HG03108 (cell line): ENCODE results near the gene LANCL2.
"Not testable (repeated sequence)": the region's sequence is repeated elsewhere in the genome, so short reads cannot be mapped to it uniquely, and the experiment has no call there.

Experiments
- ATAC-seq: cut with Tn5 transposase; IDR thresholded peaks from one replicate; pipeline ENCODE4 v1.9.1; 2021; ENCODE audit warnings: moderate library complexity; ENCODE audit not compliant: unreplicated experiment

Gene LANCL2, protein sequence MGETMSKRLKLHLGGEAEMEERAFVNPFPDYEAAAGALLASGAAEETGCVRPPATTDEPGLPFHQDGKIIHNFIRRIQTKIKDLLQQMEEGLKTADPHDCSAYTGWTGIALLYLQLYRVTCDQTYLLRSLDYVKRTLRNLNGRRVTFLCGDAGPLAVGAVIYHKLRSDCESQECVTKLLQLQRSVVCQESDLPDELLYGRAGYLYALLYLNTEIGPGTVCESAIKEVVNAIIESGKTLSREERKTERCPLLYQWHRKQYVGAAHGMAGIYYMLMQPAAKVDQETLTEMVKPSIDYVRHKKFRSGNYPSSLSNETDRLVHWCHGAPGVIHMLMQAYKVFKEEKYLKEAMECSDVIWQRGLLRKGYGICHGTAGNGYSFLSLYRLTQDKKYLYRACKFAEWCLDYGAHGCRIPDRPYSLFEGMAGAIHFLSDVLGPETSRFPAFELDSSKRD

DNA sequence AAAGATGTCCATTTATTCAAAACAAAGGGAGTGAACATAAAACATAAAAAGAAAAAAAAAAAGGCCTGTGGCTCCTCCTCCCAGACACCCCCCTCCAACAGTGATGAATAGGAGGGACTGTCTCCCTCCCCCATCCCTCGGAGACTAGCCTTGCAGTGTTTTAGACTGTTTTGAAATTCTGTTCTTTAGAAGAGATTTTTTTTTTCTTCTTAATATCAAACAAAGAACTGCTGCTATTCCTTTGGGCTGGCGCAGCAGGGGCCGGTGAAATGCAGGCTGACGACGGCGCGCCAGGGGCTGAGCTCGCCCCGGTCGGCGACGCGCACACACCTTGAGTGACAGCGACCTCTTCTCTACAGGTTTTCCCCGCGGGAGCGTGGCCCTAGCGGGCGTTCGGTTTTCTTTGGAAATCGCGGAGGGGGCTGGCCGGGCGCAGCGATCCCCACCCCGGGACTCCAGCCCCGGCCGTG, at the start of gene LANCL2:
TSS of gene LANCL2 (plus strand) at position 133 of the 470 bp plus-strand sequence. CDS start 689 bp downstream, outside the sequence.
- ATAC-seq, result peak; percentile 34

GRCh38 chr7:55325371-55325792, 39.8 kb upstream of the LANCL2 start:
- ATAC-seq, result no peak

DNA sequence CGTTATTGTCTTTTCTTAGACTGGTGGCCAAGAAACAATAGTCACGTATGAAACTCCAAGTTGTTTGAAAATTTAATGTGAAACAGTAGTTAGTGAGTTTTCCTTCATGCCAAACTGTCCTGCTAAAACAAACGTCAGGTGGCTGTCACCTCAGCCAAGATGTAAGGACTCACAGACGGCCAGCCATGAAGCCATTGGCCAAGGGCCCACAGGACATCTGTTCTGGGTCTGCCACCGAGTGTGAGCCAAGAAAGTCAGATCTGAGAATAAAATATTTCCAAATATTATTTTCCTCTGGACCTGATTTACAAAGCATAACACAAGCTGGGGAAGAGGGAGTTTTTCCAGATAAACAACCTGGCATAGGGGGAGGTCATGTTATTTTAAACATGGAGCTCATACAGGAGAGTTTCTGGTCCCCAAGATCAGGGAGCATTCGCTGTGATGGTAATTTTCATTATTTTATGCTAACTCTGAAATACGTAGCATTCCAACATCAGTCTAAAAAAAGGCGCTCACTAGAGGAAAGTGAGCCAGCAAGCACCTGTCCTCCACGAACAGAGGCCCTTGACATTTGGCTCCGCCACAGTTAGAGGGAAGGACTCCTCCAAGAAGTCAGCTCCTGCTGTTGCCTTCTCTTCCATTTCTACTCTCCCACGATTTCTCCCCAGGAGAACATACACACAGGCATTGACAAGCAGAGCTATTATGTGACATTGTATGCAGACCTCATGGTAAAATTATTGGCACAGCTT, 38.9 kb upstream of the LANCL2 start:
- ATAC-seq, result no peak

DNA sequence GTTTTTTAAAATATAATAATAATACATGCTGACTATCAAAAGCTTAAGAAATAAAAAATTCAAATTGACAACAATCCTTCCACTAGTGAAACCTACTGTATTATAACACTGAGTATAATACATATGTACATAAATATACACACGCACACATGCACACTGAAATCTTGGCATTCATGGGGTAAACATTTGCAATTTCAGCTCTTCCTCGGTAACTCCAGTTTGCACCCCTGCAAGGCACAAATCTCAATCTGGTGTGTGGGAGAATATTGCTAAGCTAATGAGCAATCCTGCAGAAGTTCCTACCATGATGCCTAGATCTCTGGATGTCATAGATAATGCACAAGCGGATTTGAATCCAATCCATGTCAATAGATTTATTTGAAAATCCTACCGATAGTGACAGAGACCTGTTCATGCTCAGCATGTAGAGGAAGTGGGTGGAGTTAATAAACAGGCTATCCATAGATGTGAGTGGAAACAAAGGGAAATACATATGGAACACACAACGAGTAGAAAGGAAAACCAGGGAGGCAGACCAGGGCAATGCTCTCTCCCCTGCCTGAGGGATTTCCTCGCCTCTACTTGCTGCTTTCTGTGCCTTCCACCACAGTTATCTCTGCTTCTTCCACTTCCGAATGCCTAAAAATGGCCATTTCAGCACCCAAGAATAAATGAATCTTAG, 38.1 kb upstream of the LANCL2 start:
- ATAC-seq, result no peak

- ATAC-seq, result no peak
Measured at GRCh38 chr7:55335151-55335550, 30.0 kb upstream of the LANCL2 start.

GRCh38 chr7:55335786-55336185, 29.4 kb upstream of the LANCL2 start:
- no peak for ATAC-seq

GRCh38 chr7:55336540-55336939, 28.6 kb upstream of the LANCL2 start:
- no peak for ATAC-seq

DNA sequence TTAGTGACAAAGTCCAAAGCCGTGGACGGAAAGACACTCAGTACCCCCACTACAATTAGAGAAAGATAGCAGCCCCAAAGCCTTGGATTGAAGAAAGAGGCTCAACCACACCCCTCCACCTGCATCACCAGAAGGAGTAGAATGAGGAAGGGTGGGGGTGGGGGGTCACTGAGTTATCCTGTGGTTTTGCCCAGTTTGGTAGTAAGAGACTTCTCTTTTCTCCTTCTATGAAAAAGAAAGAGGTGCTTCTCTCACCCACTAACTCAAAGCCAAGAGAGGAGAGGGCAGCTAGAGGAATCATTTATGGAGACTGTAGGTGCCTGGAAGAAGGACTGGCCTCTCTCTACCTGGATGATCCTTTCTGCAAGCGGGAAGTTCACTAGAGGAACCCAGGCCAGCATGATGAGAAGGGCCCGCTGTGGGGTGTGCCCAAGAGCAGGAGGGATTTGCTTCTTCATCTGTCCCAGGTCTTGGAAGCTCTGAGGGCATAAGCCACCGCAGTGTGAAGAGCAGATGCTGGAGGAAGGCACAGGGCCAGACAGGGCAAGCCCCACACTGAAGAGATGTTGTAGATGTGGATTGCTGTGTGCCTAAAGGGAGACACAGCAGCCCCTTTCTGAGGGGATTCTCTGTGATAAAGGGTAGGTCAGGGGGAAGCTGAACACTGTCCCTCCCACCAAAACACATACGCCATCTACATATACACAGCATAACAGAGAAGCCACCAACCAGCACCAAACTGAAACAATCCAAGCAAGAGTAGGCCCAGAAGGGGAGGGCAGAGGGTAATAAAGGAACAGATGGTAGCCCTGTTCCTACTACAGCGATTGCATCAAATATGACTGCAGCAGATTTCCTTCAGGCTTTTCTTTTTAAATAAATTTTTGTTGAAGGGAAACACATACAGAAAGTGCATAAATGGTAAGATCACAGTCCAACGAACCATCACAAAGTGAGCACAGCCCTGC, 25.8 kb upstream of the LANCL2 start:
- ATAC-seq, result no peak

GRCh38 chr7:55342216-55342871, 22.8 kb upstream of the LANCL2 start:
- ATAC-seq, result no peak

- ATAC-seq, result no peak
Measured at GRCh38 chr7:55343002-55343781, 21.9 kb upstream of the LANCL2 start.

- ATAC-seq, result no peak
Measured at GRCh38 chr7:55343860-55344606, 21.1 kb upstream of the LANCL2 start.

DNA sequence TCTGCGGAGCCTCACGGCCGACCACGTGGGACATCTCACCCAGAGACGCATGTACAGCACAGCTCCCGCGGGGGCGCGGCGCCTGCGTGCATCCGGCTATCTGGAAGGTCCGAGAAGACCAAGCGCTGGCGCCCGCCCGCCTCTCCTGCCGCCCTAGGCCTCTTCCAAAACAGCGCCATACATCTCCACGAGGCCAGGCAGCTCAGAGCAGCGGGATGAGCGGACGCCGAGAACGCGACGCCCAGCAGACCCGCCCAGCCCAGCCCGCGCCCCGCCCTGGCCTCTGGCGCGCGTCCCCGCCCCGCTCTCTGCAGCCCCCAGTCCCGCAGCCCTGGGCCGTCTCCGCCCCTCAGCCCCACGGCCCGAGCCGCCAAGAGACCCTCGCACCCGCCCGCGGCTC, 20.3 kb upstream of the LANCL2 start:
- ATAC-seq, result no peak

GRCh38 chr7:55345292-55345691, 19.8 kb upstream of the LANCL2 start:
- no peak for ATAC-seq

GRCh38 chr7:55348502-55348901, 16.6 kb upstream of the LANCL2 start:
- no peak for ATAC-seq

DNA sequence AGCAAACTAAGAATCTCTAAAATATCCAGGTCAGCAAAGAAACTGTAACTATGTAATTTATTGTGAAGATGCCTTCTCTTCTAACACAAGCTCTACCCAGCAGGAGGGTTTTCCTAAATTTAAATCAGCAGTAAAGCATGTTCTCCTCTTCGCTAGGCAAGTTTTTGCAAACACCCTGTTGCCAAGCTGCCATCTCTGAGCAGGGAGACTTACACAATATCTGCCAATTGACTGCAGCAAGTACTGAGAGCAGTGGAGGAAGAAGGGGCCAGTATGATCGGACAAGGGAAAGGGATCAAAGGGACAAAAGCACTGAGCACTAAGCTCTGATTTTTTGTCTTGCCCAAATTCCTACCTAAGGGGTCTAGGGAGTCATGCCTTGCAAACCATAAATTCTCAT, 16.0 kb upstream of the LANCL2 start:
- no peak for ATAC-seq

GRCh38 chr7:55350281-55350680, 14.9 kb upstream of the LANCL2 start:
- ATAC-seq, result no peak

DNA sequence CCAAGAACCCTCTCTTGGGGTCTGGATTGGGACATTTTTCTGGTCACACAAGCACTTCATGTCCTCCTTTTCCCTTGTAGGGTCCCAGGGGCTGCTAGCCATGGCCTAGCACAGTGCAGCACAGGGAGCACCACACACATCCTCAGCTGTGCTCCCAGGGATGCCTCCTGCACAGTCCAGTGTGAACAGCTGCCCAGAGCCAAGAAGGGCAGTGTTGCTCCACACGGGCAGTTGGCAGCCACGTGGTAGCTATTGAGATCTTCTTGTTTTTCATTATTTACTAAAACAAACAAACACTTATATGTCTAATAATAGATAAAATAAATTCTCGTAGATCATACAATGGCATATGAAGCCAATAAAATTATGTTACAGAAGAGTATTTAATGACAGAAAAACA, 13.9 kb upstream of the LANCL2 start:
- no peak for ATAC-seq

DNA sequence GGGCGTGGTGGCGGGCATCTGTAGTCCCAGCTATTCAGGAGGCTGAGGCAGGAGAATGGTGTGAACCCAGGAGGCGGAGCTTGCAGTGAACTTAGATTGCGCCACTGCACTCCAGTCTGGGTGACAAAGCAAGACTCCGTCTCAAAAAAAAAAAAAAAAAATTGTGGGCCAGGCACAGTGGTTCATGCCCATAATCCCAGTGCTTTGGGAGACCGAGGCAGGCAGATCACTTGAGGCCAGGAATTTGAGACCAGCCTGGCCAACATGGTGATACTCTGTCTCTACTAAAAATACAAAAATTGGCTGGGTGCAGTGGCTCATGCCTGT, 12.2 kb upstream of the LANCL2 start:
- not testable (repeated sequence) for ATAC-seq
